PC-3 (cell line): Measurements from ENCODE around the gene MAGI2.

Experiments used
- EZH2 ChIP-seq: fragments of 300-600 bp; sonication (generic); IDR thresholded peaks from one replicate; pipeline ENCODE4 v1.6.1; 2017; ENCODE audit warnings: antibody characterized with exemption, mild to moderate bottlenecking, low read length; ENCODE audit not compliant: unreplicated experiment
- TF ChIP-seq, protein P1 (sequence below): fragments of 300-600 bp; sonication (generic); conservative IDR thresholded peaks from 2 replicates; pipeline ENCODE4 v1.5.1; 2017; ENCODE audit warnings: antibody characterized with exemption, low read depth, mild to moderate bottlenecking, low read length

DNA sequence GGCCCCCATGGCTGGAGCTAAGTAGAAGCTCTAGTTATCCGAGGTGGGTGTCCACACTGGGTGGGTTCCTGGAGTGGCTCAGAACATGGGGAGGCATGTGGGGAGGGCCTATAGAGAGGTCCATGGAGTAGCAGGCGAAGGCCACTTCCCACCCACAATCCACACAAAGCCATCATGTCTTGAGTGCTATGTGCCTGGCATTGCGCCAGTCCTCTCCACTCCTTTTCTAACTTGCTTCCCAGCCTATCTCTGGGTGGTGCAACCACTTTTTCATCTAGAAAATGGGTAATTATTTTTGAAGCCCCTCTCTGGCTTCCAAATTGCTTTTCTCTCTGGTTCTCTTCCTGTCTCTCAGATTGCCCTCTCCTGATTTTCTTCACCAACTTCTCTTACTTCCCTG is 1391.3 kb downstream of the MAGI2 start:
- TF ChIP-seq, protein P1, sequence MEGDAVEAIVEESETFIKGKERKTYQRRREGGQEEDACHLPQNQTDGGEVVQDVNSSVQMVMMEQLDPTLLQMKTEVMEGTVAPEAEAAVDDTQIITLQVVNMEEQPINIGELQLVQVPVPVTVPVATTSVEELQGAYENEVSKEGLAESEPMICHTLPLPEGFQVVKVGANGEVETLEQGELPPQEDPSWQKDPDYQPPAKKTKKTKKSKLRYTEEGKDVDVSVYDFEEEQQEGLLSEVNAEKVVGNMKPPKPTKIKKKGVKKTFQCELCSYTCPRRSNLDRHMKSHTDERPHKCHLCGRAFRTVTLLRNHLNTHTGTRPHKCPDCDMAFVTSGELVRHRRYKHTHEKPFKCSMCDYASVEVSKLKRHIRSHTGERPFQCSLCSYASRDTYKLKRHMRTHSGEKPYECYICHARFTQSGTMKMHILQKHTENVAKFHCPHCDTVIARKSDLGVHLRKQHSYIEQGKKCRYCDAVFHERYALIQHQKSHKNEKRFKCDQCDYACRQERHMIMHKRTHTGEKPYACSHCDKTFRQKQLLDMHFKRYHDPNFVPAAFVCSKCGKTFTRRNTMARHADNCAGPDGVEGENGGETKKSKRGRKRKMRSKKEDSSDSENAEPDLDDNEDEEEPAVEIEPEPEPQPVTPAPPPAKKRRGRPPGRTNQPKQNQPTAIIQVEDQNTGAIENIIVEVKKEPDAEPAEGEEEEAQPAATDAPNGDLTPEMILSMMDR: no peak
- no peak for TF ChIP-seq EZH2
